Uterus (tissue), 2 donors: ENCODE results near the gene MTF1.

Experiments
- CTCF ChIP-seq, 4 experiments: fragments of 200-600 bp in 2 of 4; fragments of 450-650 bp in 2 of 4; sonication (generic) in 2 of 4; IDR thresholded peaks; one replicate each; pipeline ENCODE4 v1.5.1; 2016 to 2019; ENCODE audit warnings: antibody characterized with exemption in 4 of 4, mild to moderate bottlenecking in 2 of 4, moderate library complexity in 1 of 4
- POLR2A ChIP-seq, 2 donors: fragments of 450-650 bp; IDR thresholded peaks; one replicate each; pipeline ENCODE4 v1.6.1; 2016; ENCODE audit warnings: antibody characterized with exemption in 2 of 2, mild to moderate bottlenecking in 1 of 2, moderate library complexity in 1 of 2

GRCh38 chr1:37814252-37814651 is 45.1 kb downstream of the MTF1 start:
- TF ChIP-seq CTCF (IDR thresholded peaks at IDR 0.05), result no peak
- no peak for TF ChIP-seq POLR2A (IDR thresholded peaks at IDR 0.05)
